HEK293 (cell line): ENCODE measurements around the gene VWCE.
A peak's percentile ranks its signal among the peaks of the same experiment; 100 is the strongest.

Source experiments
- CTCF ChIA-PET: fragments of 350-600 bp; formaldehyde crosslinking; extraction: SDS; loops from one replicate; lab custom pipeline; 2021; ENCODE audit warnings: antibody characterized with exemption; lab: Yijun Ruan, JAX
- POLR2A ChIA-PET: fragments of 300-600 bp; formaldehyde crosslinking; extraction: SDS; loops from one replicate; lab custom pipeline; 2020; ENCODE audit warnings: antibody characterized with exemption, inconsistent platforms; lab: Yijun Ruan, JAX
- H3K27ac ChIP-seq: fragments of 200-500 bp; sonication (Bioruptor generic); 2 replicates; pipeline ENCODE4 v1.5.1; 2014; ENCODE audit warnings: low read depth, low read length, control low read depth, inconsistent platforms; ENCODE audit errors: extremely low read depth
- H3K36me3 ChIP-seq, 2 experiments: fragments of 200-500 bp in 1 of 2; sonication (Bioruptor generic) in 1 of 2; 1 replicate in 1 of 2; 2 replicates in 1 of 2; pipeline ENCODE4 v1.5.1; 2014 to 2017; ENCODE audit warnings: inconsistent platforms in 2 of 2, low read length in 2 of 2; ENCODE audit not compliant: control insufficient read depth in 2 of 2, insufficient read depth in 1 of 2
- H3K4me1 ChIP-seq: fragments of 200-500 bp; sonication (Bioruptor generic); 2 replicates; pipeline ENCODE4 v1.5.1; 2014; ENCODE audit warnings: mild to moderate bottlenecking, low read length, inconsistent platforms; ENCODE audit not compliant: control insufficient read depth, insufficient read depth
- H3K4me3 ChIP-seq: 2 replicates; pipeline ENCODE4 v1.5.1; 2011; ENCODE audit warnings: low read depth, mild to moderate bottlenecking, control low read depth, low read length, moderate library complexity
- H3K9me3 ChIP-seq: fragments of 200-500 bp; sonication (Bioruptor generic); 2 replicates; pipeline ENCODE4 v1.5.1; 2014; ENCODE audit warnings: low read depth, low read length, inconsistent platforms; ENCODE audit not compliant: control insufficient read depth, insufficient read depth
- GFI1B ChIP-seq: fragments of 450-650 bp; formaldehyde crosslinking; IDR thresholded peaks from 2 replicates; pipeline ENCODE4 v1.5.1; 2016; ENCODE audit warnings: missing biosample characterization, missing genetic modification characterization
- KLF10 ChIP-seq: fragments of 450-650 bp; IDR thresholded peaks from 2 replicates; pipeline ENCODE4 v1.5.1; 2018; ENCODE audit warnings: missing biosample characterization, mild to moderate bottlenecking, missing genetic modification characterization
- KLF16 ChIP-seq: fragments of 450-650 bp; formaldehyde crosslinking; IDR thresholded peaks from 2 replicates; pipeline ENCODE4 v1.5.1; 2017; ENCODE audit warnings: missing biosample characterization, missing genetic modification characterization
- OVOL3 ChIP-seq: fragments of 450-650 bp; formaldehyde crosslinking; IDR thresholded peaks from 2 replicates; pipeline ENCODE4 v1.5.1; 2016; ENCODE audit warnings: missing biosample characterization, missing genetic modification characterization
- RBAK ChIP-seq: fragments of 450-650 bp; formaldehyde crosslinking; IDR thresholded peaks from 2 replicates; pipeline ENCODE4 v1.5.1; 2016; ENCODE audit warnings: missing biosample characterization, missing genetic modification characterization
- SALL2 ChIP-seq: fragments of 450-650 bp; formaldehyde crosslinking; IDR thresholded peaks from 2 replicates; pipeline ENCODE4 v1.5.0; 2017; ENCODE audit warnings: missing biosample characterization, mild to moderate bottlenecking, missing genetic modification characterization, borderline replicate concordance
- SETDB1 ChIP-seq: IDR thresholded peaks from one replicate; pipeline ENCODE4 v1.6.1; 2017; ENCODE audit warnings: mild to moderate bottlenecking, low read length, moderate library complexity, mixed read lengths; ENCODE audit not compliant: insufficient read length
- YY1 ChIP-seq: fragments of 450-650 bp; formaldehyde crosslinking; IDR thresholded peaks from 2 replicates; pipeline ENCODE4 v1.5.1; 2018; ENCODE audit warnings: missing biosample characterization, missing genetic modification characterization
- ZFP69B ChIP-seq: fragments of 450-650 bp; formaldehyde crosslinking; IDR thresholded peaks from 2 replicates; pipeline ENCODE4 v1.5.1; 2016; ENCODE audit warnings: missing biosample characterization, missing genetic modification characterization
- ZNF121 ChIP-seq: fragments of 450-650 bp; formaldehyde crosslinking; IDR thresholded peaks from 2 replicates; pipeline ENCODE4 v1.5.1; 2016; ENCODE audit warnings: missing biosample characterization, missing genetic modification characterization
- ZNF133 ChIP-seq: fragments of 450-650 bp; formaldehyde crosslinking; IDR thresholded peaks from 2 replicates; pipeline ENCODE4 v1.5.1; 2016; ENCODE audit warnings: missing biosample characterization, missing genetic modification characterization
- ZNF140 ChIP-seq: fragments of 450-650 bp; formaldehyde crosslinking; IDR thresholded peaks from 2 replicates; pipeline ENCODE4 v1.5.1; 2016; ENCODE audit warnings: missing biosample characterization, missing genetic modification characterization
- ZNF169 ChIP-seq: fragments of 450-650 bp; formaldehyde crosslinking; IDR thresholded peaks from 2 replicates; pipeline ENCODE4 v1.5.1; 2016; ENCODE audit warnings: missing biosample characterization, missing genetic modification characterization
- ZNF174 ChIP-seq: fragments of 450-650 bp; formaldehyde crosslinking; IDR thresholded peaks from 2 replicates; pipeline ENCODE4 v1.5.0; 2017; ENCODE audit warnings: missing biosample characterization, mild to moderate bottlenecking, missing genetic modification characterization
- ZNF19 ChIP-seq: fragments of 450-650 bp; formaldehyde crosslinking; IDR thresholded peaks from 2 replicates; pipeline ENCODE4; 2016; ENCODE audit warnings: missing biosample characterization, missing genetic modification characterization, low read depth
- ZNF266 ChIP-seq: fragments of 450-650 bp; formaldehyde crosslinking; IDR thresholded peaks from 2 replicates; pipeline ENCODE4 v1.5.1; 2016; ENCODE audit warnings: missing biosample characterization, missing genetic modification characterization, low read depth
- ZNF280D ChIP-seq: fragments of 450-650 bp; formaldehyde crosslinking; IDR thresholded peaks from 2 replicates; pipeline ENCODE4 v1.5.1; 2016; ENCODE audit warnings: missing biosample characterization, missing genetic modification characterization
- ZNF302 ChIP-seq: fragments of 450-650 bp; formaldehyde crosslinking; IDR thresholded peaks from 2 replicates; pipeline ENCODE4 v1.5.1; 2016; ENCODE audit warnings: missing biosample characterization, missing genetic modification characterization, low read depth
- ZNF404 ChIP-seq: fragments of 450-650 bp; formaldehyde crosslinking; IDR thresholded peaks from 2 replicates; pipeline ENCODE4 v1.5.1; 2017; ENCODE audit warnings: missing biosample characterization, missing genetic modification characterization
- ZNF530 ChIP-seq: fragments of 450-650 bp; formaldehyde crosslinking; IDR thresholded peaks from 2 replicates; pipeline ENCODE4 v1.5.1; 2016; ENCODE audit warnings: low read depth, missing biosample characterization, missing genetic modification characterization
- ZNF548 ChIP-seq: fragments of 450-650 bp; formaldehyde crosslinking; IDR thresholded peaks from 2 replicates; pipeline ENCODE4 v1.5.1; 2016; ENCODE audit warnings: missing biosample characterization, missing genetic modification characterization
- ZNF747 ChIP-seq: fragments of 450-650 bp; formaldehyde crosslinking; IDR thresholded peaks from 2 replicates; pipeline ENCODE4 v1.5.1; 2016; ENCODE audit warnings: missing biosample characterization, missing genetic modification characterization
- ZNF830 ChIP-seq: fragments of 450-650 bp; IDR thresholded peaks from 2 replicates; pipeline ENCODE4 v1.5.0; 2018; ENCODE audit warnings: missing biosample characterization, missing genetic modification characterization, low read depth, mild to moderate bottlenecking, moderate library complexity
- ZNF837 ChIP-seq: fragments of 450-650 bp; formaldehyde crosslinking; IDR thresholded peaks from 2 replicates; pipeline ENCODE4 v1.5.1; 2016; ENCODE audit warnings: missing biosample characterization, missing genetic modification characterization
- TF ChIP-seq, protein P1 (sequence below): fragments of 450-650 bp; formaldehyde crosslinking; IDR thresholded peaks from 2 replicates; pipeline ENCODE4 v1.5.1; 2017; ENCODE audit warnings: missing biosample characterization, missing genetic modification characterization
- TF ChIP-seq, protein P2 (sequence below): fragments of 450-650 bp; formaldehyde crosslinking; optimal IDR thresholded peaks from 2 replicates; pipeline ENCODE3; 2016; ENCODE audit warnings: missing biosample characterization, mild to moderate bottlenecking, missing genetic modification characterization
- TF ChIP-seq, protein P3 (sequence below): fragments of 450-650 bp; formaldehyde crosslinking; IDR thresholded peaks from 2 replicates; pipeline ENCODE4 v1.5.1; 2016; ENCODE audit warnings: missing biosample characterization, missing genetic modification characterization

VWCE gene

DNA sequence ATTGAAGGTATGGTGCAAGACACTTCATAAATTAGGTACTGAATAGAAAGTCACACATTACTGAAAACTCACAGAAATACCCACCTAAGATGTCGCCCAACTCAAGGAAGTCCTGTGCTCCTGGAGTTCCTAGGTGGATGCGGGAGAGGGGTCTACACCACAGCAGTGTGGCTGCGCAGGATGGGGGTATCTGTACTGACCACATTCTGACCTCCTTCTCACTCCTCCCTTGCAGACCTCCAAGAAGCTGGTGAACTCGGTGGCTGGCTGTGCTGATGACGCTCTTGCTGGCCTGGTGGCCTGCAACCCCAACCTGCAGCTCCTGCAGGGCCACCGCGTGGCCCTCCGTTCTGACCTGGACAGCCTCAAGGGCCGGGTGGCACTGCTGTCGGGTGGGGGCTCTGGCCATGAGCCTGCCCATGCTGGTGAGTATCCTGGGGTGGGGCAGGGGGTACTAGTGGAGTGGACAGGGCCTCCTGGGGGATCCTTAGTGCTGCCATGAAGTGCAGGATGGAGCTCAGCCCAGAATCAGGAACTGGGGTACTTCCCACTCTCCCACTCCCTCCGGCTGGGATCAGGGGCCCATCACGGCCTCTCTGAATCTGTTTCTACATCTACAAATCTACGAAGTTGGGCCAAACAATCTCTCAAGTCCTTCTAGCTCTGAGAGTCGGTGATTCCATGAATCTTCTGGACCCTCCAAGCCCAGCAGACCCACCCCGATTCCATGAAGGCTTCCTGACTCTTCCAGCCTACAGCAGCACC lies 42.8 kb upstream of the VWCE start:
- Histone ChIP-seq H3K4me1 (no peaks in the 10 kb centered on the region), H3K27ac (no peak overlapping the region), H3K4me3 (no peak overlapping the region), H3K9me3 (no peaks in the 10 kb centered on the region), H3K36me3 (peaks cover 0 to 40% of the 10 kb centered on the region in 2 experiments; a peak in 1 of 3 replicates)
- TF ChIP-seq SETDB1 (no peak), ZNF302 (tag by site-specific recombination) (no peak), GFI1B (no peak), ZNF280D (tag by site-specific recombination) (no peak), ZNF830 (tag by site-specific recombination) (no peak), ZNF133 (tag by site-specific recombination) (no peak), ZNF174 (tag by site-specific recombination) (no peak), KLF10 (no peak), ZNF140 (tag by site-specific recombination) (no peak), ZNF837 (tag by site-specific recombination) (no peak), ZNF121 (no peak), OVOL3 (no peak), ZFP69B (no peak), ZNF404 (no peak)
- TF ChIP-seq, protein P1, sequence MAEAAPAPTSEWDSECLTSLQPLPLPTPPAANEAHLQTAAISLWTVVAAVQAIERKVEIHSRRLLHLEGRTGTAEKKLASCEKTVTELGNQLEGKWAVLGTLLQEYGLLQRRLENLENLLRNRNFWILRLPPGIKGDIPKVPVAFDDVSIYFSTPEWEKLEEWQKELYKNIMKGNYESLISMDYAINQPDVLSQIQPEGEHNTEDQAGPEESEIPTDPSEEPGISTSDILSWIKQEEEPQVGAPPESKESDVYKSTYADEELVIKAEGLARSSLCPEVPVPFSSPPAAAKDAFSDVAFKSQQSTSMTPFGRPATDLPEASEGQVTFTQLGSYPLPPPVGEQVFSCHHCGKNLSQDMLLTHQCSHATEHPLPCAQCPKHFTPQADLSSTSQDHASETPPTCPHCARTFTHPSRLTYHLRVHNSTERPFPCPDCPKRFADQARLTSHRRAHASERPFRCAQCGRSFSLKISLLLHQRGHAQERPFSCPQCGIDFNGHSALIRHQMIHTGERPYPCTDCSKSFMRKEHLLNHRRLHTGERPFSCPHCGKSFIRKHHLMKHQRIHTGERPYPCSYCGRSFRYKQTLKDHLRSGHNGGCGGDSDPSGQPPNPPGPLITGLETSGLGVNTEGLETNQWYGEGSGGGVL (tag by site-specific recombination): no peak
- ChIA-PET CTCF (interaction anchor here (2.2 to 6.0 kb wide), 3 partner anchors 11 to 46 kb away, joined by 23 to 210 read pairs (median 69); partner anchors contain the start of genes CYB561A3 and TMEM138), POLR2A (interaction anchor here (2.8 kb wide), 1 partner anchor 55 kb away, joined by 13 read pairs; the partner anchor contains the start of gene TMEM216)

- POLR2A ChIA-PET: interaction anchor here (0.6 to 4.3 kb wide), 12 partner anchors 10 to 93 kb away, joined by 3 to 56 read pairs (median 4); partner anchors contain the start of genes CPSF7, CYB561A3, SDHAF2 and TMEM138
- H3K36me3 ChIP-seq: peaks cover 0 to 28% of the 10 kb centered on the region in 2 experiments; a peak in 1 of 3 replicates
- H3K27ac ChIP-seq: no peak overlapping the region
- no peaks in the 10 kb centered on the region for H3K4me1 ChIP-seq
- H3K4me3 ChIP-seq: no peak overlapping the region
- CTCF ChIA-PET: interaction anchor here (0.5 to 6.0 kb wide), 33 partner anchors 9 to 701 kb away, joined by 3 to 210 read pairs (median 5); partner anchors contain the start of genes CYB561A3, TMEM138 and TMEM216
- H3K9me3 ChIP-seq: no peaks in the 10 kb centered on the region
- TF ChIP-seq RBAK (tag by site-specific recombination) (no peak), ZNF548 (tag by site-specific recombination) (no peak), SALL2 (tag by site-specific recombination) (no peak), ZNF830 (tag by site-specific recombination) (no peak), ZNF266 (no peak), ZNF530 (tag by site-specific recombination) (no peak), ZNF747 (tag by site-specific recombination) (no peak), ZFP69B (peak; percentile 50; the same call in 1 of the 2 replicates), YY1 (tag by site-specific recombination) (no peak), KLF16 (tag by site-specific recombination) (no peak), ZNF19 (tag by site-specific recombination) (no peak), ZNF169 (no peak)
- TF ChIP-seq, protein P2, sequence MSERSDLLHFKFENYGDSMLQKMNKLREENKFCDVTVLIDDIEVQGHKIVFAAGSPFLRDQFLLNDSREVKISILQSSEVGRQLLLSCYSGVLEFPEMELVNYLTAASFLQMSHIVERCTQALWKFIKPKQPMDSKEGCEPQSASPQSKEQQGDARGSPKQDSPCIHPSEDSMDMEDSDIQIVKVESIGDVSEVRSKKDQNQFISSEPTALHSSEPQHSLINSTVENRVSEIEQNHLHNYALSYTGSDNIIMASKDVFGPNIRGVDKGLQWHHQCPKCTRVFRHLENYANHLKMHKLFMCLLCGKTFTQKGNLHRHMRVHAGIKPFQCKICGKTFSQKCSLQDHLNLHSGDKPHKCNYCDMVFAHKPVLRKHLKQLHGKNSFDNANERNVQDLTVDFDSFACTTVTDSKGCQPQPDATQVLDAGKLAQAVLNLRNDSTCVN (tag by site-specific recombination): no peak
- TF ChIP-seq, protein P3, sequence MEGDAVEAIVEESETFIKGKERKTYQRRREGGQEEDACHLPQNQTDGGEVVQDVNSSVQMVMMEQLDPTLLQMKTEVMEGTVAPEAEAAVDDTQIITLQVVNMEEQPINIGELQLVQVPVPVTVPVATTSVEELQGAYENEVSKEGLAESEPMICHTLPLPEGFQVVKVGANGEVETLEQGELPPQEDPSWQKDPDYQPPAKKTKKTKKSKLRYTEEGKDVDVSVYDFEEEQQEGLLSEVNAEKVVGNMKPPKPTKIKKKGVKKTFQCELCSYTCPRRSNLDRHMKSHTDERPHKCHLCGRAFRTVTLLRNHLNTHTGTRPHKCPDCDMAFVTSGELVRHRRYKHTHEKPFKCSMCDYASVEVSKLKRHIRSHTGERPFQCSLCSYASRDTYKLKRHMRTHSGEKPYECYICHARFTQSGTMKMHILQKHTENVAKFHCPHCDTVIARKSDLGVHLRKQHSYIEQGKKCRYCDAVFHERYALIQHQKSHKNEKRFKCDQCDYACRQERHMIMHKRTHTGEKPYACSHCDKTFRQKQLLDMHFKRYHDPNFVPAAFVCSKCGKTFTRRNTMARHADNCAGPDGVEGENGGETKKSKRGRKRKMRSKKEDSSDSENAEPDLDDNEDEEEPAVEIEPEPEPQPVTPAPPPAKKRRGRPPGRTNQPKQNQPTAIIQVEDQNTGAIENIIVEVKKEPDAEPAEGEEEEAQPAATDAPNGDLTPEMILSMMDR (tag by site-specific recombination): peak; percentile 82
These were observed 41.2 kb upstream of the VWCE start for GRCh38 chr11:61336171-61336935.
